ENCODE measurements around the gene TBC1D9. TPM values are rescaled to one million over a fixed set of nuclear protein-coding genes. Genes with fewer than 3 reads are reported as not detected.

TBC1D9 gene
- total RNA-seq, 1 experiment from 2014 or later = 9.5 TPM

- Histone ChIP-seq H3K4me2 (ENCODE audit: low read length) (no peak overlapping the region), H3K79me2 (ENCODE audit: insufficient read depth, low read length) (no peaks in the 10 kb centered on the region), H3K36me3 (ENCODE audit: control insufficient read depth in 1 of 2, insufficient read depth in 2 of 2, low read length in 2 of 2) (no peaks in the 10 kb centered on the region), H3K4me1 (ENCODE audit: control insufficient read depth in 1 of 2, insufficient read depth in 2 of 2, low read length in 2 of 2) (peaks cover 28 to 30% of the 10 kb centered on the region in 2 experiments), H3K9me2 (ENCODE audit: insufficient read depth) (no peaks in the 10 kb centered on the region), H2AFZ (ENCODE audit: low read depth, low read length, poor library complexity, severe bottlenecking) (no peak overlapping the region), H3K27ac (ENCODE audit: low read depth, low read length) (no peak overlapping the region), H3K9me3 (ENCODE audit: control insufficient read depth in 1 of 2, insufficient read depth in 1 of 2, low read depth in 1 of 2, low read length in 2 of 2) (no peaks in the 10 kb centered on the region), H4K20me1 (ENCODE audit: insufficient read depth) (no peaks in the 10 kb centered on the region; the same call in 1 of the 2 replicates), H3K27me3 (ENCODE audit: insufficient read depth, low read length) (no peaks in the 10 kb centered on the region), H3K9ac (ENCODE audit: low read length) (no peak overlapping the region), H3K4me3 (replicated peaks in 1 of 2; ENCODE audit: low read depth in 1 of 2, low read length in 2 of 2) (no peak overlapping the region)
- POLR2A ChIA-PET = no interaction called here
- BruUV-seq (replicated peaks) = no TSS peak
- ATAC-seq (no peak), DNase-seq (ENCODE audit: low read depth, low spot score) (no peak)
- CTCF ChIA-PET = no interaction called here
- intact Hi-C loops (cut with micrococcal nuclease) = no loop called here
- TF ChIP-seq CBX3 (IDR thresholded peaks at IDR 0.05; ENCODE audit: low read depth) (no peak), FOSL1 (IDR thresholded peaks at IDR 0.05; ENCODE audit: low read depth) (no peak), ZBTB33 (IDR thresholded peaks at IDR 0.05; ENCODE audit: extremely low read depth, insufficient replicate concordance, low read length) (no peak), REST (IDR thresholded peaks at IDR 0.05; ENCODE audit: low read depth) (no peak), JUND (IDR thresholded peaks at IDR 0.05) (no peak), SRF (IDR thresholded peaks at IDR 0.05; ENCODE audit: low read depth) (no peak), SIN3A (IDR thresholded peaks at IDR 0.05; ENCODE audit: low read depth) (no peak), ELF1 (IDR thresholded peaks at IDR 0.05; ENCODE audit: borderline replicate concordance, low read depth) (no peak), ATF3 (IDR thresholded peaks at IDR 0.05) (no peak), ZNF274 (IDR thresholded peaks at IDR 0.05; ENCODE audit: low read depth, low read length) (no peak), MAX (IDR thresholded peaks at IDR 0.05) (no peak)
- RAD21 ChIA-PET (ENCODE audit: low non-redundant PET in 1 of 2, low total read pairs in 2 of 2, uncharacterized antibody in 2 of 2, unreplicated experiment in 2 of 2) = no interaction called here
Measured at GRCh38 chr4:140724760-140725159, 31.4 kb downstream of the TBC1D9 start.
